HepG2 (cell line): Measurements from ENCODE around the gene MAOB.

ENCODE experiments used
- ATAD3A ChIP-seq: sonication (generic); formaldehyde crosslinking; IDR thresholded peaks from 2 replicates; pipeline ENCODE4 v1.4.0; 2020; ENCODE audit warnings: missing genetic modification reagents
- ATF3 ChIP-seq: sonication (generic); formaldehyde crosslinking; IDR thresholded peaks from 2 replicates; pipeline ENCODE4 v1.4.0; 2020; ENCODE audit warnings: missing genetic modification reagents
- CTCF ChIP-seq: sonication (generic); formaldehyde crosslinking; IDR thresholded peaks from 2 replicates; pipeline ENCODE4 v1.5.0; 2020; ENCODE audit warnings: mild to moderate bottlenecking, missing genetic modification reagents, moderate library complexity
- EP300 ChIP-seq, 3 experiments: sonication (generic) in 1 of 3; formaldehyde crosslinking in 1 of 3; IDR thresholded peaks; 2 replicates each; pipeline versions ENCODE4 v1.5.1 to v1.6.1; 2011 to 2020; ENCODE audit warnings: low read depth in 2 of 3, low read length in 2 of 3, borderline replicate concordance in 1 of 3, improper control_type of control experiment in 1 of 3, mild to moderate bottlenecking in 1 of 3, missing genetic modification reagents in 1 of 3, moderate library complexity in 1 of 3
- HMG20A ChIP-seq: IDR thresholded peaks from 2 replicates; pipeline ENCODE4 v1.6.1; 2016; ENCODE audit warnings: borderline replicate concordance
- MAFG ChIP-seq: sonication (generic); formaldehyde crosslinking; IDR thresholded peaks from 2 replicates; pipeline ENCODE4 v1.5.1; 2020; ENCODE audit warnings: mild to moderate bottlenecking, missing genetic modification reagents
- MIXL1 ChIP-seq: IDR thresholded peaks from 2 replicates; pipeline ENCODE4 v1.6.1; 2016
- NBN ChIP-seq: fragments of 450-650 bp; conservative IDR thresholded peaks from 2 replicates; pipeline ENCODE4 v1.6.1; 2017
- NCOR1 ChIP-seq: fragments of 200-600 bp; sonication (generic); IDR thresholded peaks from 2 replicates; pipeline ENCODE4 v1.7.0; 2017; ENCODE audit warnings: antibody characterized with exemption, low read length, borderline replicate concordance
- PHF8 ChIP-seq: sonication (generic); formaldehyde crosslinking; IDR thresholded peaks from 2 replicates; pipeline ENCODE4 v1.5.0; 2020; ENCODE audit warnings: missing genetic modification reagents
- TFAP4 ChIP-seq: sonication (generic); IDR thresholded peaks from 2 replicates; pipeline ENCODE4 v1.6.1; 2016; ENCODE audit warnings: low read depth, borderline replicate concordance
- ZFP91 ChIP-seq: sonication (generic); formaldehyde crosslinking; IDR thresholded peaks from 2 replicates; pipeline ENCODE4 v1.9.0; 2022; ENCODE audit warnings: missing genetic modification reagents, mild to moderate bottlenecking, borderline replicate concordance
- TF ChIP-seq, protein P1 (sequence below): sonication (generic); formaldehyde crosslinking; IDR thresholded peaks from 2 replicates; pipeline ENCODE4 v1.8.1; 2022; ENCODE audit warnings: low read depth, mild to moderate bottlenecking, missing genetic modification reagents
- TF ChIP-seq, protein P2 (sequence below): sonication (generic); formaldehyde crosslinking; IDR thresholded peaks from 2 replicates; pipeline ENCODE4 v1.8.1; 2023; ENCODE audit warnings: missing genetic modification reagents, inconsistent platforms, borderline replicate concordance

DNA sequence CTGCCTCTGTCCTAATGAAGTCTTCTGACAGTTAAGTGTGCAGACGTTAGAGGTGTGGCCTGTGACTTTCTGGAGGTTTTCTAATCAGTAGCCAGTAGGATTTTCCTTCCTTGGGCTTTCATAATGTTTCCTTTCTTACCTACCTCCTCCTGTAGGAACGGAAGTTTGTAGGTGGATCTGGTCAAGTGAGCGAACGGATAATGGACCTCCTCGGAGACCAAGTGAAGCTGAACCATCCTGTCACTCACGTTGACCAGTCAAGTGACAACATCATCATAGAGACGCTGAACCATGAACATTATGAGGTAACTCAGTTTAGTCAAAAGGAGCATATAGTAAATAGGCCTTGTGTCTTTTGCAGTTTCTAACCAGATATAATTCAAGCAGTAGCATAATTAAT, 151.2 kb downstream of the MAOB start:
- TF ChIP-seq, protein P1, sequence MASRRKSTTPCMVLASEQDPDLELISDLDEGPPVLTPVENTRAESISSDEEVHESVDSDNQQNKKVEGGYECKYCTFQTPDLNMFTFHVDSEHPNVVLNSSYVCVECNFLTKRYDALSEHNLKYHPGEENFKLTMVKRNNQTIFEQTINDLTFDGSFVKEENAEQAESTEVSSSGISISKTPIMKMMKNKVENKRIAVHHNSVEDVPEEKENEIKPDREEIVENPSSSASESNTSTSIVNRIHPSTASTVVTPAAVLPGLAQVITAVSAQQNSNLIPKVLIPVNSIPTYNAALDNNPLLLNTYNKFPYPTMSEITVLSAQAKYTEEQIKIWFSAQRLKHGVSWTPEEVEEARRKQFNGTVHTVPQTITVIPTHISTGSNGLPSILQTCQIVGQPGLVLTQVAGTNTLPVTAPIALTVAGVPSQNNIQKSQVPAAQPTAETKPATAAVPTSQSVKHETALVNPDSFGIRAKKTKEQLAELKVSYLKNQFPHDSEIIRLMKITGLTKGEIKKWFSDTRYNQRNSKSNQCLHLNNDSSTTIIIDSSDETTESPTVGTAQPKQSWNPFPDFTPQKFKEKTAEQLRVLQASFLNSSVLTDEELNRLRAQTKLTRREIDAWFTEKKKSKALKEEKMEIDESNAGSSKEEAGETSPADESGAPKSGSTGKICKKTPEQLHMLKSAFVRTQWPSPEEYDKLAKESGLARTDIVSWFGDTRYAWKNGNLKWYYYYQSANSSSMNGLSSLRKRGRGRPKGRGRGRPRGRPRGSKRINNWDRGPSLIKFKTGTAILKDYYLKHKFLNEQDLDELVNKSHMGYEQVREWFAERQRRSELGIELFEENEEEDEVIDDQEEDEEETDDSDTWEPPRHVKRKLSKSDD: no peak
- TF ChIP-seq NBN (no peak), ATAD3A (CRISPR knock-in tag) (no peak), MAFG (CRISPR knock-in tag) (no peak), PHF8 (no peak), ATF3 (no peak), CTCF (CRISPR knock-in tag) (no peak), EP300 (IDR thresholded peaks at IDR 0.05; ENCODE audit: low read depth in 2 of 2, low read length in 2 of 2) (no peak), EP300 (CRISPR knock-in tag; IDR thresholded peaks at IDR 0.05; ENCODE audit: borderline replicate concordance) (no peak), ZFP91 (CRISPR knock-in tag) (no peak), TFAP4 (no peak), NCOR1 (no peak), HMG20A (CRISPR knock-in tag) (no peak), MIXL1 (CRISPR knock-in tag) (no peak)
- TF ChIP-seq, protein P2, sequence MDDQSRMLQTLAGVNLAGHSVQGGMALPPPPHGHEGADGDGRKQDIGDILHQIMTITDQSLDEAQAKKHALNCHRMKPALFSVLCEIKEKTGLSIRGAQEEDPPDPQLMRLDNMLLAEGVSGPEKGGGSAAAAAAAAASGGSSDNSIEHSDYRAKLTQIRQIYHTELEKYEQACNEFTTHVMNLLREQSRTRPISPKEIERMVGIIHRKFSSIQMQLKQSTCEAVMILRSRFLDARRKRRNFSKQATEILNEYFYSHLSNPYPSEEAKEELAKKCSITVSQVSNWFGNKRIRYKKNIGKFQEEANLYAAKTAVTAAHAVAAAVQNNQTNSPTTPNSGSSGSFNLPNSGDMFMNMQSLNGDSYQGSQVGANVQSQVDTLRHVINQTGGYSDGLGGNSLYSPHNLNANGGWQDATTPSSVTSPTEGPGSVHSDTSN (CRISPR knock-in tag): no peak
